Measurements from ENCODE around the gene SIAH2. TPM values are rescaled to one million over a fixed set of nuclear protein-coding genes. Genes with fewer than 3 reads are reported as not detected.

SIAH2 gene
- total and polyA plus RNA-seq, 9 of the 15 experiments (the other 6 are each of a cell fraction or from before 2014, with no cell fraction given), result 4.8 to 39.0 (median 29.9) TPM

DNA sequence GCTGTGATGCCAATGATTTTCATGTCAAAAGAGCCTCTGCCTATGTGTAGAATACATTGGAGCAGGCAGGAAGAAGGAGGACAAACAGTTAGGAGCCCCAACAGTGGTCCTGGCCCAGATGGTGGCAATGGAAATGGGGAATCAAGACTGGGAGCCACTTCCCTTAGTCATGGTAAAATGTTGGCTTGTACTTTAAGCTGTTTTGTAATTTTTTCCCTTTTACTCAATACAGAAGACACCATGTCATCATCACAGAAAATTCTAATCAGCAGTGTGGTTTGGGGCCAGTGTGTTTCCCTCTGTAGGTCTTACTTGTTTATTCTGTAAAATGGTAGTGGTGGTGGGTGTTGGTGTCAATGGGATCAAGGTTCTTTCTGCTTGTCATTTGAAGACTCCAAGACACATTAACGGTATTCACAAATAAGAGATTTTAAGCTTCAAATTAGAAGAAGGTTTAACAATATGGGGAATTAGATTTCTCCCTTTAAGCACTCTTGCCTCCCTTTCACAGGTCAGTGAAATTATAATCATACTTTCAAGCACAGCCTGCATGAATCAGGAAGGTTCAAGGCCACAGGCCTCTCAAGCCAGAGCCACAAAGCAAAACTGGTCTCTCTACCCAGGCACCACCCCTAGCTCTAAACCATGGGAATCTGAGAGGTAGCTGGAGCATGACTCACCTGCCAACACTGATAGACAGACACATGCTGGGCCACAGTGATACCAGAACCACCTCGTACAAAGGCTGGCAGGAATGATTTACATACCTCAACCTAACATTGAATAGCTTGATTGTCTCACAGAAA, 24.9 kb downstream of the SIAH2 start:
- Histone ChIP-seq H3K9ac (ENCODE audit: insufficient read depth in 1 of 2, low read depth in 2 of 2, low read length in 2 of 2) (peak overlapping the region in 1 of 2 experiments; percentile 17; a peak in 1 of 4 replicates), H3K9me3 (replicated peaks; ENCODE audit: control insufficient read depth, insufficient read depth, low read depth, low read length) (no peaks in the 10 kb centered on the region), H3K27ac (ENCODE audit: extremely low read depth, low read depth, low read length) (peak overlapping the region; percentile 43), H3K9me1 (ENCODE audit: control insufficient read depth, insufficient read depth, low read length) (no peaks in the 10 kb centered on the region), H3K4me3 (no peak overlapping the region), H3K4me2 (ENCODE audit: insufficient read depth, low read length) (peak overlapping the region; percentile 50), H2AFZ (ENCODE audit: low read depth, low read length) (0 out of 2 replicates have a peak overlapping the region, but pooled peaks have one; percentile 25), H3K27me3 (ENCODE audit: control insufficient read depth in 2 of 2, insufficient read depth in 2 of 2, low read length in 2 of 2) (no peaks in the 10 kb centered on the region), H3K79me2 (ENCODE audit: control insufficient read depth, insufficient read depth, low read length) (peaks cover 22% of the 10 kb centered on the region), H3K4me1 (replicated peaks in 1 of 2; ENCODE audit: control insufficient read depth in 2 of 2, insufficient read depth in 2 of 2, low read length in 2 of 2) (peaks cover 25 to 75% of the 10 kb centered on the region in 2 experiments), H4K20me1 (replicated peaks; ENCODE audit: control insufficient read depth, insufficient read depth, low read length) (no peaks in the 10 kb centered on the region; the same call in 1 of the 2 replicates), H3K36me3 (ENCODE audit: control insufficient read depth, insufficient read depth, low read length) (peaks cover 23% of the 10 kb centered on the region)
- WGBS (ENCODE audit: insufficient coverage, low coverage, missing lambda C conversion rate), result 8% methylated on average over 2 of the region's 2 CpGs
- intact Hi-C loops (cut with micrococcal nuclease), result no loop called here
- FAIRE-seq, result peak; percentile 88
- ChIA-PET POLR2A (interaction anchor here (0.6 to 1.4 kb wide), 5 partner anchors 10 to 192 kb away, joined by 3 to 9 read pairs (median 3); partner anchors contain the start of gene SERP1), CTCF (ENCODE audit: low intra/inter-chr PET ratio) (no interaction called here)
- BruUV-seq (replicated peaks), result no TSS peak
- peak; percentile 88 to 89 (median 88) for DNase-seq (ENCODE audit: extremely low read depth in 1 of 4, low spot score in 3 of 4)
- ATAC-seq, result peak; percentile 75
- in situ Hi-C loops (cut with MboI), result no loop called here
- TF ChIP-seq BHLHE40 (IDR thresholded peaks at IDR 0.05; ENCODE audit: low read length) (peak; percentile 69), SLC30A9 (CRISPR knock-in tag; IDR thresholded peaks at IDR 0.05) (no peak), TFAP4 (CRISPR knock-in tag; IDR thresholded peaks at IDR 0.05; ENCODE audit: borderline replicate concordance) (peak; percentile 36; the same call in 1 of the 2 replicates), TAF9B (IDR thresholded peaks at IDR 0.05; ENCODE audit: partially characterized antibody) (no peak), ARHGAP35 (IDR thresholded peaks at IDR 0.05; ENCODE audit: partially characterized antibody) (no peak), DMBX1 (CRISPR knock-in tag; IDR thresholded peaks at IDR 0.05; ENCODE audit: borderline replicate concordance) (peak; percentile 21; the same call in 1 of the 2 replicates), SAP30 (IDR thresholded peaks at IDR 0.05; ENCODE audit: borderline replicate concordance, insufficient read depth, low read depth, low read length, poor library complexity, severe bottlenecking) (no peak), CBFA2T3 (IDR thresholded peaks at IDR 0.05) (peak; percentile 97), ZZZ3 (IDR thresholded peaks at IDR 0.05) (no peak), ZNF143 (CRISPR knock-in tag; IDR thresholded peaks at IDR 0.05) (no peak), SMARCC2 (IDR thresholded peaks at IDR 0.05; ENCODE audit: low read depth) (peak; percentile 82), HINFP (tag; conservative IDR thresholded peaks at IDR 0.05; ENCODE audit: low read depth) (no peak)
- TF ChIP-seq, protein P1, sequence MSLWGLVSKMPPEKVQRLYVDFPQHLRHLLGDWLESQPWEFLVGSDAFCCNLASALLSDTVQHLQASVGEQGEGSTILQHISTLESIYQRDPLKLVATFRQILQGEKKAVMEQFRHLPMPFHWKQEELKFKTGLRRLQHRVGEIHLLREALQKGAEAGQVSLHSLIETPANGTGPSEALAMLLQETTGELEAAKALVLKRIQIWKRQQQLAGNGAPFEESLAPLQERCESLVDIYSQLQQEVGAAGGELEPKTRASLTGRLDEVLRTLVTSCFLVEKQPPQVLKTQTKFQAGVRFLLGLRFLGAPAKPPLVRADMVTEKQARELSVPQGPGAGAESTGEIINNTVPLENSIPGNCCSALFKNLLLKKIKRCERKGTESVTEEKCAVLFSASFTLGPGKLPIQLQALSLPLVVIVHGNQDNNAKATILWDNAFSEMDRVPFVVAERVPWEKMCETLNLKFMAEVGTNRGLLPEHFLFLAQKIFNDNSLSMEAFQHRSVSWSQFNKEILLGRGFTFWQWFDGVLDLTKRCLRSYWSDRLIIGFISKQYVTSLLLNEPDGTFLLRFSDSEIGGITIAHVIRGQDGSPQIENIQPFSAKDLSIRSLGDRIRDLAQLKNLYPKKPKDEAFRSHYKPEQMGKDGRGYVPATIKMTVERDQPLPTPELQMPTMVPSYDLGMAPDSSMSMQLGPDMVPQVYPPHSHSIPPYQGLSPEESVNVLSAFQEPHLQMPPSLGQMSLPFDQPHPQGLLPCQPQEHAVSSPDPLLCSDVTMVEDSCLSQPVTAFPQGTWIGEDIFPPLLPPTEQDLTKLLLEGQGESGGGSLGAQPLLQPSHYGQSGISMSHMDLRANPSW (CRISPR knock-in tag; IDR thresholded peaks at IDR 0.05), result no peak
